Putamen (tissue), 1 donor: ENCODE measurements around the gene GBA2.

ENCODE experiments used
- DNase-seq: peaks from one replicate; pipeline ENCODE4 v3.0.0-alpha.2; 2016; ENCODE audit warnings: low spot score

The GBA2 gene

DNA sequence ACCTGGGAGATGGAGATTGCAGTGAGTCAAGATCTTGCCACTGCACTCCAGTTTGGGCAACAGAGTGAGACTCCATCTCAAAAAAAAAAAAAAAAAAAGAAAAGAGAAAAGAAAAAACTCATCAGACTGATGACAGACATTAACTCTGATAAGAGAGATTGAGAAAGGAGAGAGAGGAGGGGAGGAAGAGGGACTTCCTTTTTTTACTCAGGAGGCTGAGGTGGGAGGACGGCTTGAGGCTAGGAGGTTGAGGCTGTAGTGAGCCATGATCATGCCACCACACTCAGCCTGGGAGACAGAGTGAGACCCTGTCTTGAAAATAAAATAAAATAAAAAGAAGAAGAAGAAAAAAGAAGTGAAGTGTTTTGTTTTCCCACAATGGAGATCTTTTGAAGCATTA is 14.8 kb upstream of the GBA2 start:
- DNase-seq: no peak

DNA sequence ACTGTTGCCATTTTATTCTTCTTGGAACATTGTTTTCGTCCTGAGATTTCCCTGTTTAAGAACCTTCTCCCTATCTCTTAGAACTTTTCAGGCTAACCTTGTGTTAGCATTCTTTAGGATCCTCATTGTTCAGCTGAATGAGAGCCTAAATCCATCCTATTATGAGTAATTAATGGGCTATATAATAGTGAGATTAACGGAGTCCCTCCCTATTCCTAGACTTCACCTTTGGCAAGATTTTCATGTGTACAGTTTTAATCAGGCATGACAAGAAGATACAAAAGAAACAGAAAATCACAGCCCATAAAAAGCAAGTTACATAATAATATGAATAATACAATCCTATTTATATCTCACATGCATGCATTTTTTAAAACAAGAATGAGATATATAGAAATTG is 14.2 kb upstream of the GBA2 start:
- no peak for DNase-seq

- no peak for DNase-seq
Measured at GRCh38 chr9:35760651-35761050, 11.6 kb upstream of the GBA2 start.

DNA sequence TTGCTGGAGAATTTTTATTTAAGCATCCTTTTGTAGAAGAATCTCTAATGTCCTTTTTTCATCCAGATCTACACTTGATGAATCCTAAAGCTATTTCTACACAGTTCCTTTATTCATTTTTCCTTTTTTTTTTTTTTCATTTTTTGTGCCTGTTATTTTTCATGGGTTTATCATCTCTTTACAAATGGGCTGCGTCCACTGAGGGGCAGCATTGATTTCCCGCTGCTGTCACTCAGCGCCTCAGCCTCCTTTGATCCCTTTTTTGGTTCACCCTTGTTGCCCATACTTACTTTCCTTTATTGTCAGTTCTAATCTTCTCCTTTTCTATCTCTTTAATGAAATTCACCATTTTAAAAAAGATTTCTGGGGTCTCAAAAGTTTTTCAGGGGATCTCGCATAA is 10.8 kb upstream of the GBA2 start:
- DNase-seq: no peak

DNA sequence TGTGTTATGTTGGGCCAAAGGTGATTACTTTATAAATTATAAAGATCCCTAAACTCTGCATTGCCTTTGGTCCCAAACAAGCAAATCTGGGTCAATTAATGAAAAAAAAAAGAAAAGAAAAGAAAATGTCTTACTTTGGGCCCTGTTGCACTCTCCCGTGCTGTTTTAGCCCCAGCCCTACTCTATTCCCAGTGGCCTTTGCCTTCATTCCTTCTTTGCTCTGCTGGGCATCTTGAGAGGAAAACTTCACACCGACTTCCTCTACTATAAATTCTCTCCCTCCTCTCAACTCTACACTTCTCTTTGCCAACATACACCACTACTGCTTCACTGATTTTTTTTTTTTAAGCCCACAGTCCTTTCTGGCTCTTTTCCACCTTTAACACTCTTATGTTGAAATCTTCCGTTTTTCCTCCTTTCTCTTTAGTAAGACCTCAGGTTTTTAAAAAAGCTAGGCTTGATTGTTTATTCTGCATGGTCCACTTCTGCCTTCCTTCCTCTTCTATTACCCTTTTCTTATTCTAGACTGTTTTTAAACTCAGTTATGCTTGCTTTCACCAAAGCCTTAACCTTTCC is 9.5 kb upstream of the GBA2 start:
- DNase-seq: no peak

- no peak for DNase-seq
Measured at GRCh38 chr9:35757892-35758275, 8.9 kb upstream of the GBA2 start.

GRCh38 chr9:35757226-35757891 is 8.3 kb upstream of the GBA2 start:
- peak; percentile 34 for DNase-seq

- peak; percentile 58 for DNase-seq
Measured at GRCh38 chr9:35756275-35757225, 7.5 kb upstream of the GBA2 start.

- no peak for DNase-seq
Measured at GRCh38 chr9:35755071-35755470, 6.0 kb upstream of the GBA2 start.

DNA sequence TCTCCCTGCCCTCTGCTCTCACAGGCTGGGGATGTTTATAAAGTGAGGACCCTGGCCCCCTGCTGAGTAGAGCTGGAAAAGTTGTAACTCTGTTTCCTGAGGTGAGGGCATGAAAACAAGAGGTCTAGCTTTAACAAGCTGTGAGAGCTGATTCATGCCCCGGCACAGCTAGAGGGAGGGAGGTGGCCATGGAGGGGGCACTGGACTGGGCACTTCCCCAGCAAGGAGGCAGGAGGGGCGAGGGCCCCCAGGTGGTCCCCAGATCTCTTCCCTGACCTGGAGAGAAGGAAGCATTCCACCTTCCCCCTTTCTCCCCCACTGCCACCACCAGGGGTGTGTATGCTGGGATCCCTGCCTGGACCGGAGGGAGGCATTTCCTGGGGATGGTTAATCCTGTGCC is 5.2 kb upstream of the GBA2 start, which contains the start of gene MSMP:
TSS of gene MSMP (minus strand) at position 13 of the 400 bp plus-strand sequence. CDS start 147 bp downstream, outside the sequence.
- DNase-seq: no peak

DNA sequence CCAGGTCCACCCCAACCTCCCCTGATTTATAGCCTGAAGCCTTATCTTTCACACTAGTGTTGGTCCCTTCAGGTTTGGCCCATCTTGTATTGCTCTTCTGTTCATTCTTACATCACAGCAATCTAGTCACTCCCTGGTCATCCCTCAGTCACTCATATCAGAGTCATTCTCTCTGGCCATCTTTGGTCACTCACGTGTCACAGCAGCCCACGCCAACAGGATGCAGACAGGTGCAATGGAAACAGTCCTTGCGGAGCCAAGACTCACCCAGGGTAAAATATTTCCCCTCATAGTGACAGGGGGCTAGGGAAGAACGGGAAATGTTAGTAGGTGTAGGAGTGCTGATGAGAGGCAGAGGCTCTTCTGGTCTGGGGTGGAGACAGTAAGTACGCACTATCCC is 4.4 kb upstream of the GBA2 start:
- no peak for DNase-seq

DNA sequence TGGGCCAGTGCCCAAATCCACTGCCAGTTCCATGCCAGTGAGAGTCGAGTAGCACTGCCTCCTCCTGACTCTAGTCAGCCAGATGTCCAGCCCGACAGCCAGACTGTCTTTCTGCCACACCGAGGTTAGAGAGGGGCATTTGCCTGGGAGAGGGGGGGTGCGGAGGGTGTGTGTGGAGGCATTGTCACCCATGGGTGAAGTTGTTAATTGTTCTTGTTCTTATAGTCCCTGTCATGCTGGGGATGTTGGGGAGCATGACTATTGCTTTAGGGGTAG is 1.2 kb upstream of the GBA2 start:
- no peak for DNase-seq

DNA sequence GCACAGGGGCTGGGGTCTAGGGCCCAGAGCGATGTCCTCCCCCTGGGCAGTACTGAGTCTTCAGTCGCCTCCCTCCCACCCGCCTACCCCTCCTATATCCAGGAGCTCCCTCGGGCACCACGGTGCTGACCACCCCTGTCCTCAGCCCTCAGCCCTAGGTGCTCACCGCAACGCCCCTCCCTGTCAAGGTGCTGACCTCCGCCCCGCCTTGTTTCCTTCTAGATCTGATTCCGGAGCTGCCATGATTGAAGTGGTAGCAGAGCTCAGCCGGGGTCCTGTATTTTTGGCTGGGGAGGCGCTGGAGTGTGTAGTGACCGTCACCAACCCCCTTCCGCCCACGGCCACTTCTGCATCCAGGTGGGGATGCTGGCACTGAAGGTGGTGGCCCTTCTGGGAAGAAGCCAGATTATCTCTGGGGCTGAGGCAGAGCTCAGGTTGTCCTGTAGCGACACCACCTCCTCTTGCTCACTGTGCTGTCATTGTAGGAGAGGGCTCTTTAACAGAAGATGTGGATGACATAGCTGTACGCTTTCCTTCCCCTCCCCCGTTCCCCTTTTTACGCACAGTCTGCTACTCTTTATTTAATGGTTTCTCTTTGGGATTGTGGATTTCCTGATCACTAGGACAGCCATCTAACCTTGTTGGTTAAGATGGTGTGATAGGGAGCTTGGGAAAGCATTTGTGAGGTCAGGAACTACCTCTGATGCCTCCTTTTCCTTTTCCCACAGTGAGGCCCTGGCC is 657 bp upstream of the GBA2 start:
- peak; percentile 42 for DNase-seq

- DNase-seq: no peak
Measured at GRCh38 chr9:35748242-35748857, 678 bp downstream of the GBA2 start.

GRCh38 chr9:35746583-35746982 is 2.4 kb downstream of the GBA2 start:
- no peak for DNase-seq

DNA sequence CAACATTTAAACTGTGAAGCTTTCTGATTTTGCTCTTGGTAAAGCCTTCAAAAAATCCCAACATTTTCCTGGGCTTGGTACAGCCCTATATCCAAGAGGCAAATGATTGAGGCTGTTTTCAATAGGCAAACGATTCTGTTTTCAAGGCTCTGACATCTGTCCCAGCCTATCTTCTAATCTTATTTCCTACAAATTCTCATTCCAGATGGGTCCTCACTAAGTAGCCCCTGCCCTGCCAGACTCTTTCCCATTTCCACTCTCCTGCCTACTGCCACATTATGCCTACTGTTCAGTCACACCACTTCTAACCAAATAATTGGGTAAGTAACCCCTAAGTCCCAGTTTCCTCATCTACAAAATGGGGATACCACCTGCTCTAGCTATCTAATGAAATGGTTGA is 3.5 kb downstream of the GBA2 start:
- no peak for DNase-seq

GRCh38 chr9:35743880-35744518 is 5.0 kb downstream of the GBA2 start:
- DNase-seq: no peak

GRCh38 chr9:35743452-35743851 is 5.6 kb downstream of the GBA2 start:
- no peak for DNase-seq

GRCh38 chr9:35741740-35742139 is 7.3 kb downstream of the GBA2 start:
- no peak for DNase-seq

- no peak for DNase-seq
Measured at GRCh38 chr9:35740243-35740642, 8.8 kb downstream of the GBA2 start.

- DNase-seq: no peak
Measured at GRCh38 chr9:35738924-35739323, 10.1 kb downstream of the GBA2 start.

DNA sequence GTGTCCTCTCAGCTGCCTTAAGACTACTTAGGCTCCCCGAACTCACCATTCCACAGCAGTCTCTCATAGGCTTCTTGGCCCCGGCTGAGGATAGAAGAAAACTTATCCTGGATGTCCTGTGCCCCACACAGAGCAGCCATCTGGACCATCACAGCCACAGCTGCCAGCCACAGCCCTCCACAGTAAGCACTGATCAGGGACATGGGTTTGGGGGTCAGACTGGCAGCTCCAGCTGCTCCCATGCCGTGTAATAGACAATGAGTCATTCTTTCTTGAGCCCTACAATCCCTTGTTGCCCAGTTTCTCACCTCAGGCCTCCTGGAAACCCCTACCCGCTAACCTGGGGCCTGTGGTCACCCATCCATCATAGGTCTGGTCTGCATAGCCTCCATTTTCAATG is 10.8 kb downstream of the GBA2 start:
- no peak for DNase-seq
